NCI-H345 treated with DMSO at 0.1 percent for 48 hours (cell line): ENCODE data around the gene DOK3.

Experiments
- DNase-seq: peaks from one replicate; lab custom pipeline; 2025; ENCODE audit not compliant: unreplicated experiment; lab: John Stamatoyannopoulos, UW

The DOK3 gene

DNA sequence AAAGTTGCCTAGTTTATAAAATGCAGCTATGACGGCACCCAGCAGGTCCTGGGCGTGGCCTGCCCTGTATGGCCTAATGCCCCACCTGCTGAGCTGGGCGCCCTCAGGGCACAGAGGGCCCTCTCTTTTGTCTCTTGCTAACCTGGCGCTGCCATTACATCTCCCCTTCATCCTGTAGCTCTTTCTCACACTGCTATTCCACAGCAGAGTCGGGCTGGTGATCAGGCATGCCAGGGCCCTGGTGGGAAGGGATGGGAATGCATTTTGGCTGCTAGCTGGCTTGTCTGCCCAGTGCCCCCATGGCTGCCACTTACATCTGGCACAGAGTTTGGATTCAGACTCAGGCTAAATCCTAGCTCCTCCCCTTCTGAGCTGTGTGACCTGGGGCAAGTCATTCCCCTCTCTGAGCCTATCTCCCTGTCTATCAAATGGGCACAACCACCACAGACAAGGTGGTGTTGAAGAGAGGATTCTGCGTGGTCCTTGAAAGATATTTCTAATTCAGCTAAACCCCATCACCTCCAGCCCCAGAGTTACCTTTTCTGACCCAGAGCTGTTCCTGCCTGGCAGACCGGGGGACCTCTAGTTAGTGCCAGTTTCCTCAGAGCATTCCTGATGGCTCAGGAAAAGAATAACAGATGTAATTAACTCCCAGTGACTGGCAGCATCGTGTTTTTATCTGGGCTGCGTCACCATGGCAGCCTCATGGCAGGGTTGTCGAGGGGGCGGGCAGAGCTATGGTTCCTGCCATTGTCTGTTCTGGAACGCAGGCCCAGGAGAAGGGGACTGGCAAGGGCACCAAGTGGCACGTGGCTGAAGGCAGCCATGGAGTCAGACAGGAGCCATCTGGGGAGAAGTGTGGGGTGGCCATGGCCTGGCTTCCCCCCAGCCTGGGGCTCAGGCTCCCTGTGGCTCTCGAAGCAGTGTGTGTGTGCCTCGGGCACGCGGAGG lies 56.7 kb downstream of the DOK3 start:
- DNase-seq: no peak
